SK-N-SH treated with all-trans-retinoic acid at 6 μM for 48 hours (cell line): Measurements from ENCODE around the gene APBA2.

Experiments
- ATAC-seq: fragments of 200-7000 bp; cut with Tn5 transposase; 3 replicates; pipeline ENCODE4 v1.9.1; 2020; ENCODE audit warnings: mild to moderate bottlenecking, moderate library complexity
- ARNTL ChIP-seq: fragments of 450-650 bp; formaldehyde crosslinking; IDR thresholded peaks from 2 replicates; pipeline ENCODE4 v1.5.0; 2020; ENCODE audit warnings: low read depth, mild to moderate bottlenecking, moderate library complexity, borderline replicate concordance
- CSDC2 ChIP-seq: fragments of 250-450 bp; sonication (Bioruptor Pico); IDR thresholded peaks from 2 replicates; pipeline ENCODE4 v1.5.0; 2020; ENCODE audit warnings: mild to moderate bottlenecking, moderate library complexity
- ESRRG ChIP-seq: fragments of 250-450 bp; sonication (Bioruptor Pico); IDR thresholded peaks from 2 replicates; pipeline ENCODE4 v1.6.1; 2021; ENCODE audit warnings: mild to moderate bottlenecking
- GLIS3 ChIP-seq: fragments of 250-450 bp; sonication (Bioruptor Pico); IDR thresholded peaks from 2 replicates; pipeline ENCODE4 v1.5.0; 2020; ENCODE audit warnings: mild to moderate bottlenecking, moderate library complexity
- OSR1 ChIP-seq: fragments of 250-450 bp; sonication (Bioruptor Pico); IDR thresholded peaks from 2 replicates; pipeline ENCODE4 v1.8.0; 2022; ENCODE audit warnings: moderate library complexity, mild to moderate bottlenecking, inconsistent platforms
- PPARA ChIP-seq: fragments of 250-450 bp; sonication (Bioruptor Pico); IDR thresholded peaks from 2 replicates; pipeline ENCODE4 v1.5.0; 2020; ENCODE audit warnings: mild to moderate bottlenecking, borderline replicate concordance
- RARB ChIP-seq: fragments of 250-450 bp; sonication (Bioruptor Pico); IDR thresholded peaks from 2 replicates; pipeline ENCODE4 v1.8.0; 2021; ENCODE audit warnings: mild to moderate bottlenecking, moderate library complexity
- SNAI2 ChIP-seq: fragments of 250-450 bp; sonication (Bioruptor Pico); IDR thresholded peaks from 2 replicates; pipeline ENCODE4 v1.5.0; 2020; ENCODE audit warnings: mild to moderate bottlenecking, moderate library complexity
- TCF4 ChIP-seq: fragments of 250-450 bp; sonication (Bioruptor Pico); IDR thresholded peaks from 2 replicates; pipeline ENCODE4 v1.8.0; 2021; ENCODE audit warnings: mild to moderate bottlenecking, moderate library complexity, borderline replicate concordance
- TOX ChIP-seq: fragments of 250-450 bp; sonication (Bioruptor Pico); IDR thresholded peaks from 2 replicates; pipeline ENCODE4 v1.8.0; 2021; ENCODE audit warnings: mild to moderate bottlenecking, moderate library complexity, borderline replicate concordance
- ZC3H10 ChIP-seq: fragments of 250-450 bp; sonication (Bioruptor Pico); IDR thresholded peaks from 2 replicates; pipeline ENCODE4 v1.5.1; 2021; ENCODE audit warnings: mild to moderate bottlenecking, moderate library complexity
- ZFP3 ChIP-seq: fragments of 250-450 bp; sonication (Bioruptor Pico); IDR thresholded peaks from 2 replicates; pipeline ENCODE4 v1.5.0; 2020; ENCODE audit warnings: mild to moderate bottlenecking, moderate library complexity
- ZNF565 ChIP-seq: fragments of 450-650 bp; formaldehyde crosslinking; conservative IDR thresholded peaks from 2 replicates; pipeline ENCODE4 v1.5.0; 2020; ENCODE audit warnings: low read depth, mild to moderate bottlenecking, moderate library complexity
- ZNF8 ChIP-seq: fragments of 450-650 bp; formaldehyde crosslinking; IDR thresholded peaks from 2 replicates; pipeline ENCODE4 v1.5.0; 2020; ENCODE audit warnings: mild to moderate bottlenecking, moderate library complexity
- TF ChIP-seq, protein P1 (sequence below): fragments of 250-450 bp; sonication (Bioruptor Pico); IDR thresholded peaks from 2 replicates; pipeline ENCODE4 v1.5.1; 2021; ENCODE audit warnings: mild to moderate bottlenecking, moderate library complexity
- TF ChIP-seq, protein P2 (sequence below): fragments of 250-450 bp; sonication (Bioruptor Pico); IDR thresholded peaks from 2 replicates; pipeline ENCODE4 v1.5.1; 2020; ENCODE audit warnings: low read depth, mild to moderate bottlenecking, moderate library complexity
- TF ChIP-seq, protein P3 (sequence below): fragments of 250-450 bp; sonication (Bioruptor Pico); IDR thresholded peaks from 2 replicates; pipeline ENCODE4 v1.8.0; 2021; ENCODE audit warnings: low read depth, mild to moderate bottlenecking, moderate library complexity, borderline replicate concordance
- TF ChIP-seq, protein P4 (sequence below): fragments of 250-450 bp; sonication (Bioruptor Pico); IDR thresholded peaks from 2 replicates; pipeline ENCODE4 v1.8.0; 2020; ENCODE audit warnings: mild to moderate bottlenecking, moderate library complexity, borderline replicate concordance

The APBA2 gene

GRCh38 chr15:29122506-29122905 lies 236.7 kb downstream of the APBA2 start:
- no peak for ATAC-seq
- no peak for TF ChIP-seq CSDC2 (CRISPR knock-in tag)
- TF ChIP-seq ESRRG (CRISPR knock-in tag): no peak
- TF ChIP-seq, protein P1, sequence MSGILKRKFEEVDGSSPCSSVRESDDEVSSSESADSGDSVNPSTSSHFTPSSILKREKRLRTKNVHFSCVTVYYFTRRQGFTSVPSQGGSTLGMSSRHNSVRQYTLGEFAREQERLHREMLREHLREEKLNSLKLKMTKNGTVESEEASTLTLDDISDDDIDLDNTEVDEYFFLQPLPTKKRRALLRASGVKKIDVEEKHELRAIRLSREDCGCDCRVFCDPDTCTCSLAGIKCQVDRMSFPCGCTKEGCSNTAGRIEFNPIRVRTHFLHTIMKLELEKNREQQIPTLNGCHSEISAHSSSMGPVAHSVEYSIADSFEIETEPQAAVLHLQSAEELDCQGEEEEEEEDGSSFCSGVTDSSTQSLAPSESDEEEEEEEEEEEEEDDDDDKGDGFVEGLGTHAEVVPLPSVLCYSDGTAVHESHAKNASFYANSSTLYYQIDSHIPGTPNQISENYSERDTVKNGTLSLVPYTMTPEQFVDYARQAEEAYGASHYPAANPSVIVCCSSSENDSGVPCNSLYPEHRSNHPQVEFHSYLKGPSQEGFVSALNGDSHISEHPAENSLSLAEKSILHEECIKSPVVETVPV (CRISPR knock-in tag): no peak
- TF ChIP-seq, protein P2, sequence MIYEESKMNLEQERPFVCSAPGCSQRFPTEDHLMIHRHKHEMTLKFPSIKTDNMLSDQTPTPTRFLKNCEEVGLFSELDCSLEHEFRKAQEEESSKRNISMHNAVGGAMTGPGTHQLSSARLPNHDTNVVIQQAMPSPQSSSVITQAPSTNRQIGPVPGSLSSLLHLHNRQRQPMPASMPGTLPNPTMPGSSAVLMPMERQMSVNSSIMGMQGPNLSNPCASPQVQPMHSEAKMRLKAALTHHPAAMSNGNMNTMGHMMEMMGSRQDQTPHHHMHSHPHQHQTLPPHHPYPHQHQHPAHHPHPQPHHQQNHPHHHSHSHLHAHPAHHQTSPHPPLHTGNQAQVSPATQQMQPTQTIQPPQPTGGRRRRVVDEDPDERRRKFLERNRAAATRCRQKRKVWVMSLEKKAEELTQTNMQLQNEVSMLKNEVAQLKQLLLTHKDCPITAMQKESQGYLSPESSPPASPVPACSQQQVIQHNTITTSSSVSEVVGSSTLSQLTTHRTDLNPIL (CRISPR knock-in tag): no peak
- no peak for TF ChIP-seq TCF4 (CRISPR knock-in tag)

DNA sequence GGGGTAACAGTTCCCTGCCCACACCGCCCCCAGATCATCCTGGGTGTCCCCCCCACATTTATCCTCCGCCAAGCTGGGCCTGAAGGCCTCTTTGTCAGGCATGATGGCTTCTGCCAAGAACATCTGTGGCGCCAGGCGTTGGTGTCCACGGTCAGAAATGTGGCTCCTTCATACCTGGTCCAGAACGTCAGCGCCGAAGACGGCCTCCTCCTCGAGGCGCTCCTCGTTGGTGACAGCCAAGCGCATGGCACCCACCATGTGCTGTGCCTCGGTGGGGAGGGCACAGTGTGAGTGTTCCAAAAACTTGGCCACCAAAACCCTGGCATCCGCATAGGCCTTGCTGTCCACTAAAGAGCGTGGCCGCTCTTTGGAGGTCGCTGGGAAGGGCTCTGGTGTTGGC lies 237.4 kb downstream of the APBA2 start:
- TF ChIP-seq, protein P3, sequence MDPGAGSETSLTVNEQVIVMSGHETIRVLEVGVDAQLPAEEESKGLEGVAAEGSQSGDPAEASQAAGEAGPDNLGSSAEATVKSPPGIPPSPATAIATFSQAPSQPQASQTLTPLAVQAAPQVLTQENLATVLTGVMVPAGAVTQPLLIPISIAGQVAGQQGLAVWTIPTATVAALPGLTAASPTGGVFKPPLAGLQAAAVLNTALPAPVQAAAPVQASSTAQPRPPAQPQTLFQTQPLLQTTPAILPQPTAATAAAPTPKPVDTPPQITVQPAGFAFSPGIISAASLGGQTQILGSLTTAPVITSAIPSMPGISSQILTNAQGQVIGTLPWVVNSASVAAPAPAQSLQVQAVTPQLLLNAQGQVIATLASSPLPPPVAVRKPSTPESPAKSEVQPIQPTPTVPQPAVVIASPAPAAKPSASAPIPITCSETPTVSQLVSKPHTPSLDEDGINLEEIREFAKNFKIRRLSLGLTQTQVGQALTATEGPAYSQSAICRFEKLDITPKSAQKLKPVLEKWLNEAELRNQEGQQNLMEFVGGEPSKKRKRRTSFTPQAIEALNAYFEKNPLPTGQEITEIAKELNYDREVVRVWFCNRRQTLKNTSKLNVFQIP: no peak
- TF ChIP-seq SNAI2 (CRISPR knock-in tag) (no peak), OSR1 (CRISPR knock-in tag) (no peak), ZNF8 (CRISPR knock-in tag) (no peak), ARNTL (CRISPR knock-in tag) (no peak), CSDC2 (CRISPR knock-in tag) (no peak), RARB (CRISPR knock-in tag) (no peak), ZNF565 (no peak), TCF4 (CRISPR knock-in tag) (no peak), ESRRG (CRISPR knock-in tag) (no peak), TOX (CRISPR knock-in tag) (no peak), ZFP3 (no peak), PPARA (no peak), GLIS3 (CRISPR knock-in tag) (no peak)
- TF ChIP-seq, protein P4, sequence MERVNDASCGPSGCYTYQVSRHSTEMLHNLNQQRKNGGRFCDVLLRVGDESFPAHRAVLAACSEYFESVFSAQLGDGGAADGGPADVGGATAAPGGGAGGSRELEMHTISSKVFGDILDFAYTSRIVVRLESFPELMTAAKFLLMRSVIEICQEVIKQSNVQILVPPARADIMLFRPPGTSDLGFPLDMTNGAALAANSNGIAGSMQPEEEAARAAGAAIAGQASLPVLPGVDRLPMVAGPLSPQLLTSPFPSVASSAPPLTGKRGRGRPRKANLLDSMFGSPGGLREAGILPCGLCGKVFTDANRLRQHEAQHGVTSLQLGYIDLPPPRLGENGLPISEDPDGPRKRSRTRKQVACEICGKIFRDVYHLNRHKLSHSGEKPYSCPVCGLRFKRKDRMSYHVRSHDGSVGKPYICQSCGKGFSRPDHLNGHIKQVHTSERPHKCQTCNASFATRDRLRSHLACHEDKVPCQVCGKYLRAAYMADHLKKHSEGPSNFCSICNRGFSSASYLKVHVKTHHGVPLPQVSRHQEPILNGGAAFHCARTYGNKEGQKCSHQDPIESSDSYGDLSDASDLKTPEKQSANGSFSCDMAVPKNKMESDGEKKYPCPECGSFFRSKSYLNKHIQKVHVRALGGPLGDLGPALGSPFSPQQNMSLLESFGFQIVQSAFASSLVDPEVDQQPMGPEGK: no peak
- TF ChIP-seq, protein P2 (CRISPR knock-in tag): no peak
- TF ChIP-seq, all 23 proteins: peak for 0
- ATAC-seq: no peak

DNA sequence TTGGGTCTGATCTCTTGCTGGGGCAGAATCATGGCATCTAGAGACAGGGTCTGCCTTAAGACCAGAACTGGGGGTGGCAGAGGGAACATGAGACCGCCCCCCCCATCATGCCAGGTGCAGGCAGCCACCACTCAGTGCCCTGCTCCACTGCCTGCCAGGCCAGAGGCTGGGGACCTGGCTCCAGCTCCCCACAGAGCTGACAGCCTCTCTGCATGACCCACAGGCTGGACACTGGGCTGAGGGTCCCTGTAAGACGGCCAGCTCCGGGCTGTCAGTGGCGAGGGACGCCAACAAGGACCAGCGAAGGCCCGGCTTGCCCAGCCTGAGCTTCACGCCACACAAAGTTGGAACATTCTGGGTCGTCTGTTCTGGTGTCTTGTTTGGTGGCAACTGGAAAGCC lies 238.2 kb downstream of the APBA2 start:
- TF ChIP-seq, protein P1 (CRISPR knock-in tag): no peak
- TF ChIP-seq, protein P4: no peak
- TF ChIP-seq, protein P3: no peak
- TF ChIP-seq ZC3H10 (CRISPR knock-in tag) (no peak), ZFP3 (no peak), TOX (CRISPR knock-in tag) (no peak), ESRRG (CRISPR knock-in tag) (no peak), CSDC2 (CRISPR knock-in tag) (no peak), TCF4 (CRISPR knock-in tag) (no peak), GLIS3 (CRISPR knock-in tag) (no peak), ZNF8 (CRISPR knock-in tag) (no peak), ZNF565 (no peak)
- TF ChIP-seq, protein P2 (CRISPR knock-in tag): no peak
- no peak for ATAC-seq
